HG03103 (cell line): ENCODE data around the gene SLC25A51.

Source experiments
- ATAC-seq: cut with Tn5 transposase; IDR thresholded peaks from one replicate; pipeline ENCODE4 v1.9.1; 2021; ENCODE audit warnings: low read depth; ENCODE audit not compliant: unreplicated experiment

The SLC25A51 gene

DNA sequence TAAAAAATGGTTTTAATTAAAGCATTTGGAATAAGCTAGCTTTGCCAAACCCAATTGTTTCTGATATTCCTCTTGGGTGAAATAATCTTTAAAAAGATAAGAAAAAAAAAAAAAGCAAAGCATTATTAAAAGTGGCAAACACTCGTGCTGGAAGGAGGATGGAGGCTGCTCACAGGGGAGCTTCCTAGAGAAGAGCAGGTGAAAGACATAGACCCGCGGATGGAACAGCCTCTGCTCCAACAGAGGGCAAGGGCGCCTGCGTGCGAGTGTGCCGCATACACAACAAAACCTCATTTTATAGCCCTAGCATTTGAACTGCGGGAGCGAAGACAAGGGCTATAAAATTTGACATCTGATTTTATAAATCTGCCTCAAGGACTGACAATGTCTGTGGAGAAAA is 33.4 kb upstream of the SLC25A51 start:
- no peak for ATAC-seq

DNA sequence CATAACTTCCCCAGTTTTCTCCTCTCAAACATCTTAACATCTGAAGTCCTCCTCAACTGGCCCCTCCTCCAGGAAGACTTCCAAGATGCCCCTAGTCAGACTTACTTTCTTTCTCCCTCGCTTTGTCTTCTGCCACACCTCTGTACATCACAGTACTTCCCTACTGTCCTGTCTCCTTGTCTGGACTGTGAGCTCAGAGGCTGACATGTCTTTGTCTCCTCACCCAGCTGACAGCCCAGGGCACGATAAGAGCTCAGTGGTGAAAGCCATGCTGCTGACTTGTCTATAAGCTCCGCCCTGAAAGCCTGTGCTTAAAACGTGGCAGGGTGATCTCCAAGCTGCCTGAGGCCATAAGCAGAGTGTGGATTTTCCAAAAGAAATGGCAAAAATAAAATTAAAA is 33.0 kb upstream of the SLC25A51 start:
- no peak for ATAC-seq

DNA sequence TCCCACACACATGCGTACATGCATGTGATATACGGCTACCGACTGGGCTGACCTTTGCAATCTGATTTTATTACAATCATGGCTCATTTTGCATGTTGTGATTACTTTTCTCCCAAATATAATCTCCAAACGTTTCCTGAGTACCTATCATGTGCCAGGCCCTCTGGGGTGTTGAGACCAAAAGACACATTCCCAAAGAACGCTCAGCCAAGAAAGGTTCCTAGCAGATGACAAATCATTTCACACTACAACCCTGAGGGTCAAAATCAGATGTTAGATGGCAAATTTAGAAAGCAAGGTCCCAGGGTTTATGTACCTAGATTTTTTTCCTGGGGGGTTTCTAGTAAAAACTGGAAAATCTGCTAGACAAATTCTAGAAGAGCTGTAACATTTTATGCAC is 32.4 kb upstream of the SLC25A51 start:
- no peak for ATAC-seq

DNA sequence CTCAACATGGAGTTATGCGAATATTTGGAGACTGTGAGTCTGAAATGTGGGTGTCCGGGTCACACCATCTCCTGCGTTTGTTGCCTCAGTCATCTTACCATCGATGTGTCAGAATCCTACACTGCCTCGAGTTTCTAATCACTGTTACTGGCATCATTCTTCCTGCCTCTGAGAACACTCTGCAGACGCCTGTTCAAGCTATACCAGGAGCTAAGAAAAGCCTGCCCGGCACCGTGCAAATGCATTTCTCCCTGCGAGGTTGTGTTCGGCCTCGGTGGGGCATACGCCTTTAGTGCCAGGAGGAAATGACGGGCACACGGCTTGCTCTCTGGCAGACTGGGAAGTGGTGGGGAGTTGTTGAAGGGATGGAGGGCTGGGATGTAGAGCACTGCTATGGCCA is 31.2 kb upstream of the SLC25A51 start:
- no peak for ATAC-seq

DNA sequence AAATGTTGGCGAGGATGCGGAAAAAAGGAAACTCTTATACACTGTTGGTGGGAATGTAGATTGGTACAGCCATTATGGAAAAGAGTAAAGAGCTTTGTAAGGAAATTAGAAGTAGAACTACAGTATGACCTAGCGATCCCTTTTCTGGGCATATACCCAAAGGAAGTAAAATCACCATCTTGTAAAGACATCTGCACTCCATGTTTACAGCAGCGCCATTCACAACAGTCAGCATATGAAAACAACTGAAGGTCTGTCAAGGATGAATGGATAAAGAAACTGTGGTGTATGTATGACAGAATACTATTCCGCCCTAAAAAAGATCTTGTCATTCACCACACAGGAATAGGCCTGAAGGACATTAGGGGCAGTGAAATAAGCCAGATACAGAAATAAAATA is 27.7 kb upstream of the SLC25A51 start:
- ATAC-seq: no peak

DNA sequence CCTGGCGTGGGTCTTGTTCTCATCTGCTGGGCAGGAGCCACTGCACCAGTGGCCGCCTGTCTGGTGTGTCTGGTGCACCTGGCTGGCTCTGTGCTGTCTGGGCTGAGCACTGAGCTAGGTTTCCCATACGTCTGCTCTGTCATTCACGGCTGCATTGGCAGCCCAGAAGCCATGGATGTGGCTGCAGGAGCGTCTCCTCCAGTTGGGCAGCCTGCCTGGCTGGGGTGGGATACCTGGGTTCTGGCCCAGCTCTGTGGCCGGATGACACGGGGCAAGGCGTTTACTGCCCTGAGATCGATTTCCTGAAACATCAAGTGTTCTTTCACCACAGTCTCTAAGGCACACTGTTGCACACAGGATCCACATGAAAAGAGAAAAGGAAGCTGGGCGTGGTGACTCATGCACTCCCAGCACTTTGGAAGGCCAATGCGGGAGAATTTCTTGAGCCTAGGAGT is 25.5 kb upstream of the SLC25A51 start:
- ATAC-seq: no peak

DNA sequence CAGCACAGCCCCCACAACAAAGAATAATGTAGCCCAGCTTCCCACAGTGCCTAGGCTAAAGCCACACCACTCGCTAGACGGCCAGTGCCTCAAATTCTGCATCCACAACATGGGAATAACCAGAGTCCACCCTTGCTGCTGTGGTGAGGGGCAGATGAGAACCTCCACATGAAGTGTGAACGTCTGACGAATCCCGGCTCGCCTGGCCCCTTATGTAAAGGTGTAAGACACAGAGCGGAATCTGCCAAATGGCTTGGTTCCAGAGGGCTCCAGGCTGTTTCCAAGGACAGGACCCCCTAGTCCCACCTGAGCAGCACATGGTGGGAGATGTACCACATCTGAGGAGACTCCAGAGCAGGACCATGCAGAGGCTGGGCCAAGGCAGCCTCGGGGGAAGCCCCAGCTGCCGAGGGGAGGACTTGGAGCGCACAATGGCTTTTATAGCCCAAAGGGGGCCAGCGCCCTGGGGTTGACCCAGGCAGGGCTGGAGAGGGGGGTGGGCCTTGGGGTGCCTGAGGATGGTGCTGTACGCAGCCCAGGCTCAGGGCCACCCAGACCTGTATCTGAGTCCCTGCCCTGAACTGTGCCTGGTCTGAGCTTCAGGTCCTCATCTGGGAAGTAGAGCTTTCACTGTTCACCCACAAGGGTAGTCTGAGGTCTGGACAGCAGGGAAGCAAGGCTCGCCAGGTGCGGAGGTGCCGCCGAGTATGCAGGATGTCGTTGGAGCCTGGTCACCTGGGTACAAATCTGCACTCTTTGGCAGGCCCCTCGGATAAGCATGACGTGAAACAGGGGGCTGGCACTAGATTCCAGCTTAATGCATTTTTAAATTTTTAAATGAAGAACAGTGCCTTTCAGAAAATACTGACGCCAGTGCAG is 24.9 kb upstream of the SLC25A51 start:
- ATAC-seq: no peak

DNA sequence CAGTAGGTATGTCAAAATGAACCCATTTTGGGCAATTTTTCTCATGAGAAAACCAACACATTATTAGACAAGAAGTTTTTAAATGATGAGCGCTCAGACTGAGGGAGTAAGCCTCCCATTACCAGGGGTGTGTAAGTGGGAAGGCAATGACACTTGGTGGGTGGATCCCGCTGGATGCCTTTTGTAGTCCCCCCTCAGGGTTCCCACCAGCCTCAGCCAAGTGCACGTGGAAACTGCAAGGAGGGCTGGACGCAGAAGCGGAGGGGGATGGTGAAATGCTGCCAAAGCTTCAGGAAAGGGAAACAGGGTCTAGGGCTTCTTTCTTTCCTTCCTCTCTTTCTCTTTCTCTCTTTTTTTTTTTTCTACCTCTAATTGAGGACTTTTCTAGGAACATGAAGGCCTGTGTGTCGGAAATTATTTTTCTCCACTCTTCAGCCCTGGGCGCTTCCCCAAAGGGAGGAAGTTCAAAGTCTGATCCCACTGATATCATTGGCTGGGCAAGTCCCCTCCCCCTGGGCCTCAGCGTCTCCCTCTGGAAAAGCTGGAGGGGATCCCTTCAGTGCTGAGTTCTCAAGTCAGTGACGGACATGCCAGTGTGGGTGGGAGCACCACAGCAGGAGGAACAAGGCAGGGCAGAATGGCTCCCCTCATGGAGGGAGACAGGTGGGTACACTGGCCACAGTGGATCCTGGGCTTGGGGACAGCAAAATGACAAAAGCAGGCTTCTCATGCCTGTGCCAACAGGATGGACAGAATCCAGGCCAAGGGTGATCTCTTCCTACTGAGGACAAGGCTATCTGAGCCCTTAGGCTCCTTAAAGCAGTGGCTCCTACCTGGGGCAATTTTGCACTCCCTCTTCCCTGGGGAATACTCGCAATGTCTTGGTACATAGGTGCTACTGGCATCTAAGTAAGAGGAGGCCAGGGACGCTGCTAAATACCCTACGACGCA is 23.9 kb upstream of the SLC25A51 start:
- no peak for ATAC-seq

DNA sequence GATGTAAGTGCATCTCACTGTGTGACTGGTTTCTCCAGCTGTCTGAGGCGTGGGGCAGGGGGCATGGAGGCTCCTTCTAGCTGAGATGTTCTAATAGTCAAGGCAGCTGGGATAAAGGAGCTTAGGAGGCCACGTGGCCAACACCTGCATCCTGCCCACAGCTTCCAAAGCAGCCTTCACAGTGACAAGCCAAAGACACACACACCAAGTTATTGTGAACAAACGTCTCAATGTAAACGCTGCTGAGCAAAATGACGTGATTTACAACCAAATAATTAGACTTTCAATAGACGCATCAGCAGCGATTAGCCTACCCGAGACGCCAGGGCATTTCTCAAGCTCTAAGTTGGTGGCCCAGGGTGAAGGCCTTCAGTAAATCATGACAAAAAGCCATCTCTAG is 23.2 kb upstream of the SLC25A51 start:
- no peak for ATAC-seq

DNA sequence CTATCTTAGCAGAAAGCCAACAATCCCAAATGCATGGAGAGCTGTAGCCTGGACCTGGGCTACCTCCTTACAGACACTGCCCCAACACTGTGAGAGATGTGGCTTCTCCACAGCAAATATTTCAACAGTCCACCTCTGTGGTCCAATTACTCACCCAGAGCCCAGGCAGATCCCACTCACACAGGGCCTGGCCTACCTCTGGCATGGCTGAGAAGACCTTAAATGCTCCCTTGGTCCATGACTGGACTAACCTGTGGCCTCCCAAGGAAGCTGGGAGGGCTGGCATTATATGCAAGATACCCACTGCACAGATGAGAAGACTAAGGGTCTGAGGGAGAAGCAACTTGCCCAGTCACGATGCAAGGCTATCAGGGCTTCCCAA is 22.8 kb upstream of the SLC25A51 start:
- no peak for ATAC-seq

DNA sequence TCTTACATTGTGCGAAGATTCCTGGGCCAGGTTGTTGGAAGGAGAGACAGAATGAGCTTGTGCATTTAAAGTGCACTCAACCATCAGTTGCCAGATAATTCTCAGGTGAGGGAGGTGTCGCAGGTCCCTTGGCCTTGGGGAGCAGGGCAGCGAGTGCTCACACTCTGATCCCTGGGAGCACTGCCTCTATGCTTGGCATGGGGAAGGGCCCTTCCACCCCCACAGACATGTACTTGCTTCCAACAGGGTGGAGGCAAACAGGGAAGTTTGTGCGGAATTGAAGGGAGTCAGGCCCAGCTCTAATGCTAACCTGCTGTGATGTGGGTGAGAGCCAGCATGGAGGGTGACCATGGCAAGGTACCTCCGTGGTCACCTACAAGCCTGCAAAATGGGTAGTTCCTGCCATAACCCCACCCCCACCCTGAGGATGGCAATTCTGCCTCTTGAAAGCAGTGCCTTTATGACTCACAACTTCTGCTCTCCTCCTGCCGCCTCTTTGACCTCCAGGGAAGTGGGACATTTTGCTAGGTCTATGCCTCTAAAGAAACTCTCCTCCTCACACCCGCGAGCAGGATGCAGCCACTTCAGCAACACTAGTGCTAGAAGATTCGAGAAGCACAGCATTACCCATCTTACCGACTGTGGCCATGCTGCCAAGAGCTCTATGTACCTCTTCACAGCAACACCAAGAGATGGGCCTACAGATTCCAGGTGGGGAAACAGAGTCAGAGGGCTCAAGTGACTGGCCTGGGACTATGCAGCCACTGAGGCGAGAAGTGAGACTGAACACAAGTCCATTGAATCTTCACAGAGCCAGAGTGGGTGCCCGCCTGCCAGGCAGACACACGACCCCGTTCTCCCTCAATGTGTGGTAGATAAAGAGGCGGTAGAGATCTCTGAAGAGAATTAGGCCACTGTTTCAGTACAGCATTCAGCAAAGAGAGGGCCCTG is 22.1 kb upstream of the SLC25A51 start:
- no peak for ATAC-seq

DNA sequence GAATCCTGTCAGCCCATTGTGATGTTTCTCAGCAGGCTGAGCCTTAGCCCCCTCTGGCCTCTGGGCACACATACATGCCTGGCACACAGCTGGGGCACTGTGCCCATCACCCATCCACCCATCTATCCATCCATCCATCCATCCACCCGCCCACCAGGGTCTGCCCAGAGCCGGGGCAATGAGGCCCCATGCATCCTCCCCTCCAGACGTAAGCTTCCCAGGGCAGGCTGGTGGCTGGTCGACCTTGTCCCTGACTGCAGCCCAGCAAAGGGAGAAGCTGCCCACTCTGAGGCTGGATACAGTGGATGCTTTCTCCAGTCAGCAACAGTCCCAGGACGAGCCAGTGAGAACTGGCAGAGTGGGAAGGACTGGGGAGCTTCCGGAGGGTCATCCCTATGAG is 21.1 kb upstream of the SLC25A51 start:
- no peak for ATAC-seq

DNA sequence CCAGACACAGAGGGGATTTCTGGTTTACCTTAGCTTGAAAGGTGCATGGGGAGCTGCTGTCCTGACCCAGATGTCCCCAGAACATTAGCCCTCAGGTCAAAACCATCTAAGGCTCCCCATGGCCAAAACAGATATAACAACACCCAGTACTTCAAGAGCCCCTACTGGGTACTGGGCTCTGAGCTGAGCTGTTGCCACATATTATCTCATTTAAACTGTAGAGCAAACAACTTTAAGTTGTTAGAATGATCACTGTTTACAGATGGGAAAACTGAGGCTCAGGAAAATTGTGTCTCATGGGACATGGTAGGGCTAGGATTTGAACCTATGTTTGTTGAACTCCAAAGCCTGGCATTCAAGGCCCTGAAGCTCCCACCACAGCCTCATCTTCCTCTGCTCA is 20.6 kb upstream of the SLC25A51 start:
- ATAC-seq: no peak

DNA sequence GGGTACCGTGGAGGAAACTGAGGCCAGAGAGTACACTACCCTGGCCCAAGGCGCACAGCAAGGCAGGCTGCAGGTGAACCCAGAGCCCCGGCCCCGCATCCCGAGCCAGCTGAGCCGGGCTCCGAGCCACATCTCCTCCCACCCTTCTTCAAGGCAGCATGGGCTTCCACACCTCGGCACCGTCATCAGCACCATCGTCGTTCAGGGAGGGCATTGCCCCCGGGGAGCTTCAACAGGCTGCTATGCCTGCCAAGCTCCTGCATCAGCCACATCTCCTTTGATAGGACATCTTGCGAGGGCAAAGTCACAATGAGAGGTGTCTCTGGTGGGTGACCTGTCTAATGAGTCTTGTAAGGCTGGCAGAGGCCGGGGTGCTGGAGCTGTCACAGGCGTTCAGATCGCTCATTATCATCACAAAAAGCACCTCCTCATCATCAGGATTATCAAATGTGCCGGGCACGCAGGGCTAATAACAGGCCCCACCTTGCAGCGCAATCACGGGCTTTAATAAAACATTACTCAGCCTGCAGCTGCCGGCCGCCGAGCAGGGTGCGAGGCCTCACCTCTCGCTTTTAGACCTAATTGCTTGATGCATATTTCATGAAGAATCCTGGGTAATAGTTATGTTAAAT is 20.0 kb upstream of the SLC25A51 start:
- ATAC-seq: no peak

DNA sequence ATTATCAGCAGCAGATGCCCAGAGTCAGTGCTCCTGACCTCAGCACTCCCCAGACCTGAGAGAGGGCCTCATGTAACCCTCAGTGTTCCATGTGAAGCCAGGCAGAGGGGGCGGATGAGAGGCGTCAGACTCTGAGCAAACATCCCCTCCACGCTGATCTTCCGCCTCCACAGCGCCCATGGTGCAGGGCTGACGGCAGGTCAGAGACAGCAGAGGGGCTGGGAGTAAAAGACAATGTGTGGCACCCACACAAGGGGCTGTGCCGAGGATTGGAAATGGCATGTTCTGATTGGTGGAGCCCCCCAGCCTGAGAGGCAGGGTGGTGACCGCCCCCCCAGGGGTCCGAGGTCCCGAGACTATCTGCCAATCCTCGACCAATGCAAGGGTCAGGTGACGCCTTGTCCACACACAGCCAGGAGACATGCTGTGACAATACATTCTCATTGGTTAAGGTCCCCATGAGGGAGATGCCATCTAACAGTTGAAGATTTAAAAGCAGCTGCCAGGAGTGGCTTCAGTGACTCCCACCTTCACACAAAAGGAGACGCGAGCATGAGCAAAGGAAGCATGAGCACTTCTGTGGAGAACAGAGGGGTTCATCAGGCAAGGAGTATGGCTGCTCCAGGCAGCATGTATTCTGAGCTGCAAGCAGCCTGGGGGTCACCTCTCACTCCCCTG is 19.3 kb upstream of the SLC25A51 start:
- no peak for ATAC-seq

DNA sequence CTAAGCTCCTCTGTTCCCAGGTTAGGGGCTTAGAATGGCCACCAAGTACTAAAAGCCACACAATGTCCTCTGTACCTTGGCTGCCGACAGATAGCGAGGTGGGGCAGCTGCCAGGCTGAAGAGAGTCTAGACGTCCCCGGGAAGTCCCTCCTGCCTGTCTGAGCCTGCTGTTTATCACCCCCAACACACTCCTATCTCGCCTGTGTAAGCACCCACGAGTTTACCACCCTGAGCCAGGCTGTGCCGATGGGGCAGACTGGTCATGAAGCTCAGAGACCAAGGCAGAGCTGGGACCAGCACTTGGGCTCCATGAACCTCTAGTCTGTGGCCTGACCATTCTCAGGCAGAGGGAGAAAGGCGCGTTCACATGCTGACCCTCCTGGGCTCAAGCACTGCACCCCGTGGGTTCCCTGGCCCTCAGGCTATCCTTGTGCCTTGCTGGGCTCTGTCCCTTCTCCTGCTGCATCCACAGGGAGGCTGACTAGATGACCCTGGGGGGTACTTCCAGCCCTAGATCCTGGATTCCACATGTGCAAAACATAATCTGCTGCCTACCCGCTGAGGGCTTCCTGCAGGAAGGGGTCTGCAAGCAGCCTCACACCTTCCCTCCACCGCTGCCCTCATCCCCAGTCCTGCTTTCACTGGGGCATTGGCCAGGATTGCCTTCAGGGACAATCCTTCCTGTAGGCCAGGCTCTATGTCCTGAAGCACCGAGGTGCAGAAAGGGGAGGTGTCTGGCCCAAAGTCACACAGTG is 18.6 kb upstream of the SLC25A51 start:
- no peak for ATAC-seq

DNA sequence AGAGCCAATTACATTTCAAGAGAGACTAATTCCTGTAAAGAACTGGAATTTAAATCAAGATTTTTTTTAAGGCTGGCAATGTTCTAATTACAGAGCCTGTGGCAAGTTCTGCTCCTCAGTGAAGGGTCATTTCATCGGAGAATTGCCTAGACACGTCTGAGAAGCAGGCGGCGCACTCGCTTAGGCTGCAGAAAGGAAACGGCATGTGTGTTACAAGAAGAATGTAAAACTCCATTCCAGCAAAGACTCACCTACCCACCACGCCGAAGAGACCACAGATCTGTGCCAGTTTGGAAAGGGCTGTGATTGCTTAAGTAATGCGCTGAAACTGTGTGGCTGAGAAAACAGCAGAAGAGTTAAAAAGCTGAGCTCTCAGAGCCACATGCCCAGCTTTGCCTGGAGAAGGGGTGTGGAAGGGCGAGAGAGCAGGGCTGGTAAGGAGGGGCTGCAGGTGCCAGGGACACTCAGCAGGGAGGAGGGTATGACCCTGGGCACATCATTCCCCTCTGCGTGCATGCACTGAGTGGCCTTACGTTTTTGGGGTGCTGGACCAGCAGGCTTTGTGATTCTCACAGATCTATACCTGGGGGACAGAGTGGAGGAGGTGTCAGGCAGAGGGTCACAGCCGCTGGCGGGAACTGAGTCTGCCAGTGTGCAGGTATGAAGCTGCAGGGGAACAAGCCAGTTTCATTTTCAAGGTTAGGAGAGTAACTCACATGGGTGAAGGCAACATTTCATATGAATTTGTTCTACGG is 17.8 kb upstream of the SLC25A51 start:
- no peak for ATAC-seq

DNA sequence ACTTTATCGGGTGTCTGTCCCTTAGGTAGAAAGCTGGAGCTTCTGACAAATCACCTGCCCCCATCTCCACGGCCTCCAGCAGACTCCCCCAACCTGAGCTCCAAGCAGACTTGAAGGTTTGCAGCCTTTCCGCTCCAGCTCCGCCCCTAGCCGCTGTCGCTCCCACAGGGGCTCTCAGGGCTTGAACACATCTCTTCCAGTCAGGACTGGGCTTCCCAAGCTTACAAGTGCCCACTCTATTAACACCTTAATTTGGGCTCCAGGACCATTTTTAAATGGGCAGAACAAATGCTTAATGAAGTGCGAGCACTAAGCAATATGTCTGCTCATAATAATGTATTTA is 17.2 kb upstream of the SLC25A51 start:
- ATAC-seq: no peak
